K562 (cell line): ENCODE results near the gene ZNF2. TPM values are rescaled to one million over a fixed set of nuclear protein-coding genes. Genes with fewer than 3 reads are reported as not detected.

Experiments used
- ATAC-seq: fragments of 200-7000 bp; cut with Tn5 transposase; 3 replicates; pipeline ENCODE4 v1.9.1; 2020; ENCODE audit warnings: moderate library complexity
- BruUV-seq: library from RNA; stranded (reverse); fragments of 400-500 nt; replicated peaks from 2 replicates; lab custom pipeline; 2021; lab: Mats Ljungman, UMichigan
- CTCF ChIA-PET: fragments of 300-600 bp; formaldehyde crosslinking; extraction: SDS; loops from one replicate; lab custom pipeline; 2021; ENCODE audit warnings: low intra/inter-chr PET ratio; lab: Yijun Ruan, JAX
- POLR2A ChIA-PET: fragments of 300-600, 350-650 bp; sonication (Branson Sonifier 250); formaldehyde crosslinking; extraction: SDS; loops from one replicate; lab custom pipeline; 2021; ENCODE audit warnings: antibody characterized with exemption, inconsistent platforms; lab: Yijun Ruan, JAX
- DNase-seq, 4 experiments: peaks; one replicate each; pipeline versions ENCODE4 v3.0.0 to v3.0.0-alpha.2; 2011 to 2018; ENCODE audit warnings: low spot score in 3 of 4, mixed read lengths in 3 of 4; ENCODE audit errors: extremely low read depth in 1 of 4
- FAIRE-seq: peaks from 2 replicates; lab custom pipeline; 2011; peaks lifted over from hg19 to GRCh38; lab: Jason Lieb, UNC
- H2AFZ ChIP-seq: 2 replicates; pipeline ENCODE4 v1.6.0; 2011; ENCODE audit warnings: low read depth, low read length, control low read depth, inconsistent platforms
- H3K27ac ChIP-seq: fragments of 200-600 bp; 3 replicates; pipeline ENCODE4 v1.8.0; 2011; ENCODE audit warnings: low read depth, mild to moderate bottlenecking, control low read depth, inconsistent platforms, low read length, moderate library complexity, mixed read lengths; ENCODE audit errors: extremely low read depth
- H3K27me3 ChIP-seq, 2 experiments: fragments of 300-600 bp in 1 of 2; 2 replicates in 1 of 2; 3 replicates in 1 of 2; pipeline versions ENCODE4 v1.6.0 to v1.8.0; 2011; ENCODE audit warnings: inconsistent platforms in 2 of 2, low read length in 2 of 2, mild to moderate bottlenecking in 1 of 2, mixed read lengths in 1 of 2, moderate library complexity in 1 of 2; ENCODE audit not compliant: control insufficient read depth in 2 of 2, insufficient read depth in 2 of 2
- H3K36me3 ChIP-seq: fragments of 300-600 bp; 3 replicates; pipeline ENCODE4 v1.8.0; 2011; ENCODE audit warnings: mild to moderate bottlenecking, low read length, inconsistent platforms; ENCODE audit not compliant: control insufficient read depth, insufficient read depth
- H3K4me1 ChIP-seq, 2 experiments: fragments of 200-600 bp in 1 of 2; replicated peaks in 1 of 2; 2 replicates in 1 of 2; 3 replicates in 1 of 2; pipeline versions ENCODE4 v1.5.1 to v1.8.0; 2011; ENCODE audit warnings: inconsistent platforms in 2 of 2, low read length in 2 of 2, mild to moderate bottlenecking in 1 of 2, mixed read lengths in 1 of 2, moderate library complexity in 1 of 2; ENCODE audit not compliant: control insufficient read depth in 2 of 2, insufficient read depth in 2 of 2
- H3K4me2 ChIP-seq: 2 replicates; pipeline ENCODE4 v1.6.1; 2011; ENCODE audit warnings: low read length, control low read depth, inconsistent platforms, mixed read lengths; ENCODE audit not compliant: insufficient read depth
- H3K4me3 ChIP-seq: fragments of 200-600 bp; sonication (generic), shearing (Covaris generic); 2 replicates; pipeline ENCODE4 v1.5.1; 2016; ENCODE audit warnings: control low read depth, inconsistent platforms
- H3K79me2 ChIP-seq: fragments of 200-600 bp; 3 replicates; pipeline ENCODE4 v1.8.0; 2011; ENCODE audit warnings: low read length, inconsistent platforms; ENCODE audit not compliant: control insufficient read depth, insufficient read depth
- H3K9ac ChIP-seq, 2 experiments: 2 replicates each; pipeline versions ENCODE4 v1.6.0 to v1.6.1; 2011; ENCODE audit warnings: low read depth in 2 of 2, low read length in 2 of 2, control low read depth in 1 of 2, inconsistent platforms in 1 of 2, mild to moderate bottlenecking in 1 of 2, mixed read lengths in 1 of 2; ENCODE audit not compliant: insufficient read depth in 1 of 2
- H3K9me1 ChIP-seq: one replicate; pipeline ENCODE4 v1.6.0; 2011; ENCODE audit warnings: inconsistent platforms, mild to moderate bottlenecking, low read length, moderate library complexity; ENCODE audit not compliant: control insufficient read depth, insufficient read depth
- H3K9me3 ChIP-seq: replicated peaks from 2 replicates; pipeline ENCODE4 v1.5.1; 2011; ENCODE audit warnings: low read depth, low read length, inconsistent platforms; ENCODE audit not compliant: control insufficient read depth, insufficient read depth
- H4K20me1 ChIP-seq: replicated peaks from 2 replicates; pipeline ENCODE4 v1.6.1; 2011; ENCODE audit warnings: low read length, inconsistent platforms, mixed read lengths; ENCODE audit not compliant: control insufficient read depth, insufficient read depth
- ARNT ChIP-seq, 2 experiments: fragments of 450-650 bp; IDR thresholded peaks; 2 replicates each; pipeline ENCODE4 v1.6.1; 2016; ENCODE audit warnings: mild to moderate bottlenecking in 1 of 2
- CBX5 ChIP-seq: IDR thresholded peaks from 2 replicates; pipeline ENCODE4 v1.6.1; 2014; ENCODE audit warnings: low read depth, borderline replicate concordance
- CHD1 ChIP-seq: fragments of 200-600 bp; sonication (generic); IDR thresholded peaks from one replicate; pipeline ENCODE4 v1.6.1; 2012; ENCODE audit warnings: mild to moderate bottlenecking, moderate library complexity, low read length, inconsistent platforms
- RNF219 ChIP-seq: fragments of 250-450 bp; sonication (Bioruptor Pico); IDR thresholded peaks from 2 replicates; pipeline ENCODE4 v1.5.0; 2022; ENCODE audit warnings: mild to moderate bottlenecking
- SIX5 ChIP-seq, 2 experiments: IDR thresholded peaks; 2 replicates each; pipeline ENCODE4 v1.6.1; 2011; ENCODE audit warnings: low read length in 2 of 2, borderline replicate concordance in 1 of 2, low read depth in 1 of 2, mild to moderate bottlenecking in 1 of 2, moderate library complexity in 1 of 2; ENCODE audit not compliant: insufficient read depth in 1 of 2
- SNIP1 ChIP-seq: fragments of 450-650 bp; IDR thresholded peaks from 2 replicates; pipeline ENCODE4 v1.7.1; 2017; ENCODE audit warnings: low read depth, mild to moderate bottlenecking
- ZNF24 ChIP-seq: fragments of 450-650 bp; IDR thresholded peaks from 2 replicates; pipeline ENCODE4 v1.6.1; 2016
- ZNF668 ChIP-seq: fragments of 250-450 bp; sonication (Bioruptor Pico); IDR thresholded peaks from 2 replicates; pipeline ENCODE4 v1.8.0; 2022; ENCODE audit warnings: mild to moderate bottlenecking, inconsistent platforms
- WGBS: fragments of 100-300 bp; shearing (Covaris generic); methylation state at CpG from one replicate; pipeline ENCODE4 v1.1.6; 2016; ENCODE audit warnings: low coverage, mixed read lengths; ENCODE audit not compliant: insufficient coverage; ENCODE audit errors: missing lambda C conversion rate; 5-methylcytosine and 5-hydroxymethylcytosine counted together
- in situ Hi-C: fragments of 300-500 bp; cut with MboI; formaldehyde crosslinking; loops from 4 replicates; pipeline ENCODE4 v1.15.0; 2018; ENCODE audit warnings: inconsistent platforms, mixed read lengths
- intact Hi-C: fragments of 100-400 bp; cut with micrococcal nuclease; formaldehyde crosslinking; loops from 2 replicates; pipeline ENCODE4 v1.14.2; 2022
- polyA plus RNA-seq, 8 experiments: library from polyadenylated mRNA; depleted of rRNA in 4 of 8; stranded (reverse) in 5 of 8; unstranded in 3 of 8; fragments of >200 nt; fragmentation: Nextera tagmentation in 2 of 8; fragmentation: Illumina TruSeq in 1 of 8; extraction: Ambion mirVana in 2 of 8; extraction: Trizol in 1 of 8; gene quantifications; 2 replicates each; pipeline versions ENCODE4 v1.2.1 to v1.2.3, GENCODE V29; 2011 to 2014; ENCODE audit warnings: inconsistent platforms in 1 of 8, missing spikeins in 1 of 8
- total RNA-seq, 7 experiments: library from RNA; depleted of rRNA in 6 of 7; stranded (reverse); fragments of >200 nt in 6 of 7; fragmentation: Illumina TruSeq in 2 of 7; extraction: Trizol in 2 of 7; gene quantifications; 2 replicates each; pipeline versions ENCODE4 v1.2.1 to v1.2.3, GENCODE V29; 2011 to 2021; ENCODE audit warnings: low replicate concordance in 1 of 7
- TF ChIP-seq, protein P1 (sequence below), 2 experiments: IDR thresholded peaks in 1 of 2; conservative IDR thresholded peaks in 1 of 2; 2 replicates each; pipeline ENCODE4 v1.6.1; 2016; ENCODE audit warnings: low read depth in 2 of 2, mild to moderate bottlenecking in 1 of 2, missing compliant biosample characterization in 1 of 2, missing genetic modification characterization in 1 of 2, moderate library complexity in 1 of 2
- TF ChIP-seq, protein P2 (sequence below): sonication (generic); formaldehyde crosslinking; IDR thresholded peaks from 2 replicates; pipeline ENCODE4 v1.8.1; 2023; ENCODE audit warnings: mild to moderate bottlenecking, missing genetic modification reagents
- TF ChIP-seq, protein P3 (sequence below): fragments of 200-800 bp; sonication (Bioruptor generic); IDR thresholded peaks from 2 replicates; pipeline ENCODE4 v1.6.1; 2016; ENCODE audit warnings: missing genetic modification characterization, missing compliant biosample characterization

The ZNF2 gene
- total and polyA plus RNA-seq, 9 of the 15 experiments (the other 6 are each of a cell fraction or from before 2014, with no cell fraction given), result 1.6 to 4.5 (median 3.4) TPM

GRCh38 chr2:95232232-95232631 is 66.6 kb downstream of the ZNF2 start:
- Histone ChIP-seq H3K9ac (no peak overlapping the region), H3K4me1 (no peaks in the 10 kb centered on the region), H3K27me3 (peaks cover 0 to 8% of the 10 kb centered on the region in 2 experiments; a peak in 3 of 5 replicates), H2AFZ (no peak overlapping the region), H3K27ac (no peak overlapping the region), H3K4me3 (no peak overlapping the region), H3K4me2 (no peak overlapping the region), H3K36me3 (no peaks in the 10 kb centered on the region), H3K9me3 (no peaks in the 10 kb centered on the region), H3K9me1 (no peaks in the 10 kb centered on the region), H4K20me1 (no peaks in the 10 kb centered on the region), H3K79me2 (no peaks in the 10 kb centered on the region)
- WGBS, result 7% methylated on average over 1 of the region's 1 CpG
- ATAC-seq (no peak), FAIRE-seq (no peak), DNase-seq (no peak)
- ChIA-PET CTCF (interaction anchor here (2.0 kb wide), 1 partner anchor 83 kb away, joined by 6 read pairs; no protein-coding TSS in a partner anchor), POLR2A (interaction anchor here (0.6 to 1.0 kb wide), 3 partner anchors 9 to 72 kb away, joined by 3 to 4 read pairs (median 4); no protein-coding TSS in a partner anchor)
- BruUV-seq, result no TSS peak
- in situ Hi-C loops (no loop called here), intact Hi-C loops (no loop called here)
- TF ChIP-seq ZNF668 (CRISPR knock-in tag) (no peak), ARNT (IDR thresholded peaks at IDR 0.05) (no peak), SIX5 (IDR thresholded peaks at IDR 0.05; ENCODE audit: borderline replicate concordance in 1 of 2, insufficient read depth in 1 of 2, low read depth in 1 of 2, low read length in 2 of 2) (no peak), SNIP1 (no peak), CBX5 (no peak), ZNF24 (no peak), RNF219 (CRISPR knock-in tag) (no peak), CHD1 (no peak)
- TF ChIP-seq, protein P1, sequence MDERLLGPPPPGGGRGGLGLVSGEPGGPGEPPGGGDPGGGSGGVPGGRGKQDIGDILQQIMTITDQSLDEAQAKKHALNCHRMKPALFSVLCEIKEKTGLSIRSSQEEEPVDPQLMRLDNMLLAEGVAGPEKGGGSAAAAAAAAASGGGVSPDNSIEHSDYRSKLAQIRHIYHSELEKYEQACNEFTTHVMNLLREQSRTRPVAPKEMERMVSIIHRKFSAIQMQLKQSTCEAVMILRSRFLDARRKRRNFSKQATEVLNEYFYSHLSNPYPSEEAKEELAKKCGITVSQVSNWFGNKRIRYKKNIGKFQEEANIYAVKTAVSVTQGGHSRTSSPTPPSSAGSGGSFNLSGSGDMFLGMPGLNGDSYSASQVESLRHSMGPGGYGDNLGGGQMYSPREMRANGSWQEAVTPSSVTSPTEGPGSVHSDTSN (CRISPR knock-in tag; IDR thresholded peaks at IDR 0.05; ENCODE audit: low read depth), result no peak
- TF ChIP-seq, protein P1 (tag; conservative IDR thresholded peaks at IDR 0.05; ENCODE audit: low read depth), result no peak
- TF ChIP-seq, protein P2, sequence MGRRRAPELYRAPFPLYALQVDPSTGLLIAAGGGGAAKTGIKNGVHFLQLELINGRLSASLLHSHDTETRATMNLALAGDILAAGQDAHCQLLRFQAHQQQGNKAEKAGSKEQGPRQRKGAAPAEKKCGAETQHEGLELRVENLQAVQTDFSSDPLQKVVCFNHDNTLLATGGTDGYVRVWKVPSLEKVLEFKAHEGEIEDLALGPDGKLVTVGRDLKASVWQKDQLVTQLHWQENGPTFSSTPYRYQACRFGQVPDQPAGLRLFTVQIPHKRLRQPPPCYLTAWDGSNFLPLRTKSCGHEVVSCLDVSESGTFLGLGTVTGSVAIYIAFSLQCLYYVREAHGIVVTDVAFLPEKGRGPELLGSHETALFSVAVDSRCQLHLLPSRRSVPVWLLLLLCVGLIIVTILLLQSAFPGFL (CRISPR knock-in tag), result no peak
- TF ChIP-seq, protein P3, sequence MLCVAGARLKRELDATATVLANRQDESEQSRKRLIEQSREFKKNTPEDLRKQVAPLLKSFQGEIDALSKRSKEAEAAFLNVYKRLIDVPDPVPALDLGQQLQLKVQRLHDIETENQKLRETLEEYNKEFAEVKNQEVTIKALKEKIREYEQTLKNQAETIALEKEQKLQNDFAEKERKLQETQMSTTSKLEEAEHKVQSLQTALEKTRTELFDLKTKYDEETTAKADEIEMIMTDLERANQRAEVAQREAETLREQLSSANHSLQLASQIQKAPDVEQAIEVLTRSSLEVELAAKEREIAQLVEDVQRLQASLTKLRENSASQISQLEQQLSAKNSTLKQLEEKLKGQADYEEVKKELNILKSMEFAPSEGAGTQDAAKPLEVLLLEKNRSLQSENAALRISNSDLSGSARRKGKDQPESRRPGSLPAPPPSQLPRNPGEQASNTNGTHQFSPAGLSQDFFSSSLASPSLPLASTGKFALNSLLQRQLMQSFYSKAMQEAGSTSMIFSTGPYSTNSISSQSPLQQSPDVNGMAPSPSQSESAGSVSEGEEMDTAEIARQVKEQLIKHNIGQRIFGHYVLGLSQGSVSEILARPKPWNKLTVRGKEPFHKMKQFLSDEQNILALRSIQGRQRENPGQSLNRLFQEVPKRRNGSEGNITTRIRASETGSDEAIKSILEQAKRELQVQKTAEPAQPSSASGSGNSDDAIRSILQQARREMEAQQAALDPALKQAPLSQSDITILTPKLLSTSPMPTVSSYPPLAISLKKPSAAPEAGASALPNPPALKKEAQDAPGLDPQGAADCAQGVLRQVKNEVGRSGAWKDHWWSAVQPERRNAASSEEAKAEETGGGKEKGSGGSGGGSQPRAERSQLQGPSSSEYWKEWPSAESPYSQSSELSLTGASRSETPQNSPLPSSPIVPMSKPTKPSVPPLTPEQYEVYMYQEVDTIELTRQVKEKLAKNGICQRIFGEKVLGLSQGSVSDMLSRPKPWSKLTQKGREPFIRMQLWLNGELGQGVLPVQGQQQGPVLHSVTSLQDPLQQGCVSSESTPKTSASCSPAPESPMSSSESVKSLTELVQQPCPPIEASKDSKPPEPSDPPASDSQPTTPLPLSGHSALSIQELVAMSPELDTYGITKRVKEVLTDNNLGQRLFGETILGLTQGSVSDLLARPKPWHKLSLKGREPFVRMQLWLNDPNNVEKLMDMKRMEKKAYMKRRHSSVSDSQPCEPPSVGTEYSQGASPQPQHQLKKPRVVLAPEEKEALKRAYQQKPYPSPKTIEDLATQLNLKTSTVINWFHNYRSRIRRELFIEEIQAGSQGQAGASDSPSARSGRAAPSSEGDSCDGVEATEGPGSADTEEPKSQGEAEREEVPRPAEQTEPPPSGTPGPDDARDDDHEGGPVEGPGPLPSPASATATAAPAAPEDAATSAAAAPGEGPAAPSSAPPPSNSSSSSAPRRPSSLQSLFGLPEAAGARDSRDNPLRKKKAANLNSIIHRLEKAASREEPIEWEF (CRISPR knock-in tag), result no peak
